Measurements from ENCODE around the gene LAMA2.

LAMA2 gene

GRCh38 chr6:129475477-129476247 is 592.7 kb downstream of the LAMA2 start:
- TF ChIP-seq MAX (IDR thresholded peaks at IDR 0.05) (no peak), EP300 (IDR thresholded peaks at IDR 0.05; ENCODE audit: borderline replicate concordance) (no peak), NFIC (IDR thresholded peaks at IDR 0.05) (no peak), FOXM1 (IDR thresholded peaks at IDR 0.05; ENCODE audit: borderline replicate concordance, low read depth) (no peak), RAD21 (IDR thresholded peaks at IDR 0.05; ENCODE audit: low read depth) (no peak), CREB1 (IDR thresholded peaks at IDR 0.05; ENCODE audit: low read depth) (no peak), ZBTB7A (IDR thresholded peaks at IDR 0.05; ENCODE audit: low read depth) (no peak), YY1 (IDR thresholded peaks at IDR 0.05; ENCODE audit: low read depth) (no peak), TCF12 (IDR thresholded peaks at IDR 0.05; ENCODE audit: low read depth) (no peak), TAF1 (IDR thresholded peaks at IDR 0.05; ENCODE audit: low read depth) (no peak), TEAD4 (IDR thresholded peaks at IDR 0.05) (no peak)
- TF ChIP-seq, protein P1, sequence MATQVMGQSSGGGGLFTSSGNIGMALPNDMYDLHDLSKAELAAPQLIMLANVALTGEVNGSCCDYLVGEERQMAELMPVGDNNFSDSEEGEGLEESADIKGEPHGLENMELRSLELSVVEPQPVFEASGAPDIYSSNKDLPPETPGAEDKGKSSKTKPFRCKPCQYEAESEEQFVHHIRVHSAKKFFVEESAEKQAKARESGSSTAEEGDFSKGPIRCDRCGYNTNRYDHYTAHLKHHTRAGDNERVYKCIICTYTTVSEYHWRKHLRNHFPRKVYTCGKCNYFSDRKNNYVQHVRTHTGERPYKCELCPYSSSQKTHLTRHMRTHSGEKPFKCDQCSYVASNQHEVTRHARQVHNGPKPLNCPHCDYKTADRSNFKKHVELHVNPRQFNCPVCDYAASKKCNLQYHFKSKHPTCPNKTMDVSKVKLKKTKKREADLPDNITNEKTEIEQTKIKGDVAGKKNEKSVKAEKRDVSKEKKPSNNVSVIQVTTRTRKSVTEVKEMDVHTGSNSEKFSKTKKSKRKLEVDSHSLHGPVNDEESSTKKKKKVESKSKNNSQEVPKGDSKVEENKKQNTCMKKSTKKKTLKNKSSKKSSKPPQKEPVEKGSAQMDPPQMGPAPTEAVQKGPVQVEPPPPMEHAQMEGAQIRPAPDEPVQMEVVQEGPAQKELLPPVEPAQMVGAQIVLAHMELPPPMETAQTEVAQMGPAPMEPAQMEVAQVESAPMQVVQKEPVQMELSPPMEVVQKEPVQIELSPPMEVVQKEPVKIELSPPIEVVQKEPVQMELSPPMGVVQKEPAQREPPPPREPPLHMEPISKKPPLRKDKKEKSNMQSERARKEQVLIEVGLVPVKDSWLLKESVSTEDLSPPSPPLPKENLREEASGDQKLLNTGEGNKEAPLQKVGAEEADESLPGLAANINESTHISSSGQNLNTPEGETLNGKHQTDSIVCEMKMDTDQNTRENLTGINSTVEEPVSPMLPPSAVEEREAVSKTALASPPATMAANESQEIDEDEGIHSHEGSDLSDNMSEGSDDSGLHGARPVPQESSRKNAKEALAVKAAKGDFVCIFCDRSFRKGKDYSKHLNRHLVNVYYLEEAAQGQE (IDR thresholded peaks at IDR 0.05; ENCODE audit: low read depth) = no peak
- TF ChIP-seq, protein P2, sequence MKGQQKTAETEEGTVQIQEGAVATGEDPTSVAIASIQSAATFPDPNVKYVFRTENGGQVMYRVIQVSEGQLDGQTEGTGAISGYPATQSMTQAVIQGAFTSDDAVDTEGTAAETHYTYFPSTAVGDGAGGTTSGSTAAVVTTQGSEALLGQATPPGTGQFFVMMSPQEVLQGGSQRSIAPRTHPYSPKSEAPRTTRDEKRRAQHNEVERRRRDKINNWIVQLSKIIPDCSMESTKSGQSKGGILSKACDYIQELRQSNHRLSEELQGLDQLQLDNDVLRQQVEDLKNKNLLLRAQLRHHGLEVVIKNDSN (IDR thresholded peaks at IDR 0.05) = no peak

DNA sequence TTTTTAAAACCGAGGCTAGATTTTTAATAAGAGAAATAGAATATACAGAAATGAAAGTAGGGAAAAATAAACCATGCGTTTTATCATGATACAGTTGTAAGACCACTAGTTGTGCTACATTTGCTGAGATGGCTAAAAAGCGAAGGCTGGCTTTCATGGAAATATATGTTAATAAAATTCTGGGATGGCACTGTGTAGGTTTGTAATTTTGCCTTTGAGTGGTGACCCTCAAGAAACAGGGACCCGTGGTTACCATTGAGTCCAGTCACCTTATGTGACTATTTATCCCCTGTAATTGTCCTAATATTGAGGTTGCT is 593.3 kb downstream of the LAMA2 start:
- TF ChIP-seq EGR1 (IDR thresholded peaks at IDR 0.05) (no peak), CREB1 (IDR thresholded peaks at IDR 0.05; ENCODE audit: low read depth) (no peak), CEBPB (IDR thresholded peaks at IDR 0.05) (no peak), EP300 (IDR thresholded peaks at IDR 0.05; ENCODE audit: borderline replicate concordance) (no peak)
- TF ChIP-seq, protein P1 (IDR thresholded peaks at IDR 0.05; ENCODE audit: low read depth) = no peak

DNA sequence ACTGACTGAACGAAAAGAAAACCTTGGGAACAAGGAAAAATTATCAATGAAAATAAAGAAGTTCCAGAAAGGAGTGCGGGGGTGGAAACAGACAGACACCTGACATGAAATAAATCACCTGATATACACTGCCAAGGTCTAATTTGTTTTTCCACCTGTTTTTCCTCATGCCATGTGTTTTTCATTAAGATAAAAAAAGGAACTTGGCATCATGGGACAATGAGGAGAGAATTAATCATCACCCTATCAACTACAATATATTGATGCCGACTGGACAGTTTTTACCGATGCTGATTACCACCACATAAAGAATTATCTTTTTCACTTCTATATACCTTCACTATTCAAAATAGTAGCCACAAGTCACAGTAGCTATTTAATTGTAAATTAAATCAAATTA is 593.9 kb downstream of the LAMA2 start:
- TF ChIP-seq, protein P1 (IDR thresholded peaks at IDR 0.05; ENCODE audit: low read depth) = no peak
- no peak for TF ChIP-seq CEBPB (IDR thresholded peaks at IDR 0.05)
- no peak for TF ChIP-seq TAF1 (IDR thresholded peaks at IDR 0.05; ENCODE audit: low read depth)
- no peak for TF ChIP-seq MAX (IDR thresholded peaks at IDR 0.05)
- TF ChIP-seq EGR1 (IDR thresholded peaks at IDR 0.05) = no peak
- TF ChIP-seq EP300 (IDR thresholded peaks at IDR 0.05; ENCODE audit: borderline replicate concordance) = no peak
- no peak for TF ChIP-seq NFIC (IDR thresholded peaks at IDR 0.05)
- no peak for TF ChIP-seq TEAD4 (IDR thresholded peaks at IDR 0.05)
- no peak for TF ChIP-seq CREB1 (IDR thresholded peaks at IDR 0.05; ENCODE audit: low read depth)
- TF ChIP-seq TCF12 (IDR thresholded peaks at IDR 0.05; ENCODE audit: low read depth) = no peak
- no peak for TF ChIP-seq ZBTB7A (IDR thresholded peaks at IDR 0.05; ENCODE audit: low read depth)
- no peak for TF ChIP-seq FOXM1 (IDR thresholded peaks at IDR 0.05; ENCODE audit: borderline replicate concordance, low read depth)
- no peak for TF ChIP-seq RAD21 (IDR thresholded peaks at IDR 0.05; ENCODE audit: low read depth)
- no peak for TF ChIP-seq YY1 (IDR thresholded peaks at IDR 0.05; ENCODE audit: low read depth)
- TF ChIP-seq, protein P2 (IDR thresholded peaks at IDR 0.05) = no peak

DNA sequence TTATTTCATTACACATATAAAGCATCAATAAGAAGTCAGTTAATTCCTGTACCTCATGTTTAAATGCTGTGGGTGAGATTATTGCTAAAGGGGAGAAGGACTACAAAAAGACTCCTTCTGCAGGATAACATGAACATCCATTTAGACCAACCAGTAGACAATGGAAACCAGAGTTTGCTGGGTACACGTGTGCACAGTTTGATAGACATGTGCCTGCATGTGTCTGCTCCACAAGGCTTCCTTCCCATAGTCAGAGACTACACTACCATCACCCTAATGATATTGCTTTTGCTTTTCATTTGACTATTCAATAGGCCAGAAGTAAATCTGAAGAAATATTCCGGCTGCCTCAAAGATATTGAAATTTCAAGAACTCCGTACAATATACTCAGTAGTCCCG is 595.4 kb downstream of the LAMA2 start:
- TF ChIP-seq MAX (IDR thresholded peaks at IDR 0.05) (no peak), ZBTB7A (IDR thresholded peaks at IDR 0.05; ENCODE audit: low read depth) (no peak), FOXM1 (IDR thresholded peaks at IDR 0.05; ENCODE audit: borderline replicate concordance, low read depth) (no peak), YY1 (IDR thresholded peaks at IDR 0.05; ENCODE audit: low read depth) (no peak), EGR1 (IDR thresholded peaks at IDR 0.05) (no peak)
